Measurements from ENCODE around the gene TGFA. TPM values are rescaled to one million over a fixed set of nuclear protein-coding genes. Genes with fewer than 3 reads are reported as not detected.
A peak's percentile ranks its signal among the peaks of the same experiment; 100 is the strongest.

TGFA gene
- total RNA-seq, 3 donors from 2014 or later (not counting 1 experiment from before 2014, with no cell fraction given) = 5.0 to 13.3 (median 8.6) TPM

- peak overlapping the region; percentile 35 for H3K4me3 Mint-ChIP-seq
- peaks cover 29% of the 10 kb centered on the region for H3K4me1 ChIP-seq (ENCODE audit: control insufficient read depth, insufficient read depth, low read length)
- H3K27me3 Mint-ChIP-seq (ENCODE audit: low read depth in 2 of 2) = peaks cover 3 to 9% of the 10 kb centered on the region in 2 donors
- H3K4me1 Mint-ChIP-seq = peaks cover 32 to 33% of the 10 kb centered on the region in 2 donors
- H3K9me3 ChIP-seq (ENCODE audit: control insufficient read depth, insufficient read depth, low read length) = no peaks in the 10 kb centered on the region
- H3K27ac ChIP-seq (ENCODE audit: low read length) = peak overlapping the region; percentile 56
- WGBS (ENCODE audit: insufficient coverage) = 43% methylated on average over 14 of the region's 14 CpGs
- no peaks in the 10 kb centered on the region for H3K36me3 ChIP-seq (ENCODE audit: control insufficient read depth, insufficient read depth, low read length)
- H3K27me3 ChIP-seq (ENCODE audit: control insufficient read depth, insufficient read depth, low read length) = peaks cover 4% of the 10 kb centered on the region
- DNase-seq (peak; percentile 42 to 65), ATAC-seq (peak; percentile 80 to 95 (median 87))
- no peak overlapping the region for H3K4me3 ChIP-seq (ENCODE audit: low read length)
- H3K27ac Mint-ChIP-seq = peak overlapping the region; percentile 83 to 93
- TF ChIP-seq, protein P1, sequence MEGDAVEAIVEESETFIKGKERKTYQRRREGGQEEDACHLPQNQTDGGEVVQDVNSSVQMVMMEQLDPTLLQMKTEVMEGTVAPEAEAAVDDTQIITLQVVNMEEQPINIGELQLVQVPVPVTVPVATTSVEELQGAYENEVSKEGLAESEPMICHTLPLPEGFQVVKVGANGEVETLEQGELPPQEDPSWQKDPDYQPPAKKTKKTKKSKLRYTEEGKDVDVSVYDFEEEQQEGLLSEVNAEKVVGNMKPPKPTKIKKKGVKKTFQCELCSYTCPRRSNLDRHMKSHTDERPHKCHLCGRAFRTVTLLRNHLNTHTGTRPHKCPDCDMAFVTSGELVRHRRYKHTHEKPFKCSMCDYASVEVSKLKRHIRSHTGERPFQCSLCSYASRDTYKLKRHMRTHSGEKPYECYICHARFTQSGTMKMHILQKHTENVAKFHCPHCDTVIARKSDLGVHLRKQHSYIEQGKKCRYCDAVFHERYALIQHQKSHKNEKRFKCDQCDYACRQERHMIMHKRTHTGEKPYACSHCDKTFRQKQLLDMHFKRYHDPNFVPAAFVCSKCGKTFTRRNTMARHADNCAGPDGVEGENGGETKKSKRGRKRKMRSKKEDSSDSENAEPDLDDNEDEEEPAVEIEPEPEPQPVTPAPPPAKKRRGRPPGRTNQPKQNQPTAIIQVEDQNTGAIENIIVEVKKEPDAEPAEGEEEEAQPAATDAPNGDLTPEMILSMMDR (IDR thresholded peaks at IDR 0.05) = no peak
- H3K36me3 Mint-ChIP-seq = peaks cover 4% of the 10 kb centered on the region
- no peaks in the 10 kb centered on the region for H3K9me3 Mint-ChIP-seq
- intact Hi-C loops (cut with micrococcal nuclease) = loop anchor here (2.0 kb wide), 1 partner anchor 23 kb away; no protein-coding TSS in a partner anchor
Observed at GRCh38 chr2:70523996-70524965, 29.3 kb downstream of the TGFA start.

DNA sequence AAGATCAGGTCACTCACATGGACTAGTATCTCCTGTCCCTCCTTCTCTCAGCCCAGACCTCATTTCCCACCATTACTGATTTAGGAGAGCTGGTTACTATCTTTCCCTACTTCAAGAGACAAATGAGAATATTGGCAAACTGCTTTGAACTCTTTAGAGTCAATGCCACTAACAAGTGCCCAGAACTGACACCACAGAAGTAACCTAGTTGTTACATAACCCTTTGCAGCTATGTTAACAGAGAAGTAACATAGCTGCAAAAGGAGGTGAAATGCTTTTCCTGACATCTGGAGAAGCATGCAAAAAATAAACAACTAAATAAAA lies 30.0 kb downstream of the TGFA start:
- ATAC-seq = peak in 2 of 3 donors; percentile 11 to 21
- TF ChIP-seq, protein P1 (IDR thresholded peaks at IDR 0.05) = no peak
- Histone ChIP-seq H3K36me3 (ENCODE audit: control insufficient read depth, insufficient read depth, low read length) (no peaks in the 10 kb centered on the region), H3K9me3 (ENCODE audit: control insufficient read depth, insufficient read depth, low read length) (no peaks in the 10 kb centered on the region), H3K27ac (ENCODE audit: low read length) (peak overlapping the region; percentile 19), H3K27me3 (ENCODE audit: control insufficient read depth, insufficient read depth, low read length) (peaks cover 4% of the 10 kb centered on the region), H3K4me1 (ENCODE audit: control insufficient read depth, insufficient read depth, low read length) (peaks cover 29% of the 10 kb centered on the region), H3K4me3 (ENCODE audit: low read length) (no peak overlapping the region)
- H3K36me3 Mint-ChIP-seq = no peaks in the 10 kb centered on the region
- H3K27me3 Mint-ChIP-seq (ENCODE audit: low read depth in 2 of 2) = peaks cover 0 to 7% of the 10 kb centered on the region in 2 donors
- DNase-seq = no peak
- peaks cover 28 to 29% of the 10 kb centered on the region in 2 donors for H3K4me1 Mint-ChIP-seq
- peak overlapping the region; percentile 35 for H3K4me3 Mint-ChIP-seq
- H3K9me3 Mint-ChIP-seq = no peaks in the 10 kb centered on the region
- H3K27ac Mint-ChIP-seq = peak overlapping the region; percentile 83 to 93
- intact Hi-C loops (cut with micrococcal nuclease) = no loop called here

DNA sequence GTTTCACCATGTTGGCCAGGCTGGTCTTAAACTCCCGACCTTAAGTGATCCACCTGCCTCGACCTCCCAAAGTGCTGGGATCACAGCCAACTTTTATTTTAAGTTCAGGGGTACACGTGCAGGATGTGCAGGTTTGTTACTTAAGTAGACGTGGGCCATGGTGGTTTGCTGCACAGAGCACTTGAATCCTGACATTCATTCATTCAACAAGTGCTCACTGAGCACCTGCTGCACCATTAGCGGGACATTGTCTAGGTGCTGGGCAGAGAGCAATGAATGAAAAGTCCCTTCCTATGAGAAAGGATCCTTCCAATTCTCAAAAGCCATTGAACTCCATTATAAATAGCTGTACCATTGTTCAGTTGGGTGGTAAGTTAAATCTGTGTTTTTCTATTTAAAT lies 31.0 kb downstream of the TGFA start:
- H3K27me3 Mint-ChIP-seq (ENCODE audit: low read depth in 2 of 2) = peaks cover 0 to 7% of the 10 kb centered on the region in 2 donors
- Histone ChIP-seq H3K9me3 (ENCODE audit: control insufficient read depth, insufficient read depth, low read length) (no peaks in the 10 kb centered on the region), H3K27me3 (ENCODE audit: control insufficient read depth, insufficient read depth, low read length) (peaks cover 4% of the 10 kb centered on the region), H3K4me1 (ENCODE audit: control insufficient read depth, insufficient read depth, low read length) (peaks cover 29% of the 10 kb centered on the region), H3K27ac (ENCODE audit: low read length) (no peak overlapping the region), H3K4me3 (ENCODE audit: low read length) (no peak overlapping the region), H3K36me3 (ENCODE audit: control insufficient read depth, insufficient read depth, low read length) (no peaks in the 10 kb centered on the region)
- H3K4me3 Mint-ChIP-seq = no peak overlapping the region
- intact Hi-C loops (cut with micrococcal nuclease) = no loop called here
- no peaks in the 10 kb centered on the region for H3K36me3 Mint-ChIP-seq
- H3K4me1 Mint-ChIP-seq = peaks cover 29 to 32% of the 10 kb centered on the region in 2 donors
- DNase-seq = no peak
- WGBS (ENCODE audit: insufficient coverage) = 86% methylated on average over 4 of the region's 5 CpGs
- no peak for ATAC-seq
- H3K9me3 Mint-ChIP-seq = no peaks in the 10 kb centered on the region
- TF ChIP-seq, protein P1 (IDR thresholded peaks at IDR 0.05) = no peak
- H3K27ac Mint-ChIP-seq = peak overlapping the region; percentile 83 to 93

Data from natural killer cell (primary cell).